ENCODE results near the gene OR51I2.

Gene OR51I2

GRCh38 chr11:5449023-5449422 lies at the start of gene OR51I2:
Gene OR51I2 (plus strand): TSS chr11:5449323. CDS start chr11:5453489, 4,166 bp downstream.
- DNase-seq: no peak

- no peak for DNase-seq
Observed at GRCh38 chr11:5405173-5405572, 44.0 kb upstream of the OR51I2 start.

GRCh38 chr11:5420993-5421392 lies 28.1 kb upstream of the OR51I2 start:
- DNase-seq: no peak

- no peak for DNase-seq
Observed at GRCh38 chr11:5421811-5422210, 27.3 kb upstream of the OR51I2 start, which contains the start of gene OR51Q1. Gene OR51Q1 (plus strand): TSS chr11:5422111. CDS start chr11:5422201, 90 bp downstream.

- no peak for DNase-seq
Observed at GRCh38 chr11:5423131-5423530, 26.0 kb upstream of the OR51I2 start.

- no peak for DNase-seq
Observed at GRCh38 chr11:5441414-5441813, 7.7 kb upstream of the OR51I2 start, which contains the start of gene OR51I1. Gene OR51I1 (minus strand): TSS chr11:5441514. CDS start chr11:5441514, 0 bp downstream.

- DNase-seq: no peak
Observed at GRCh38 chr11:5443835-5444393, 5.2 kb upstream of the OR51I2 start.

- no peak for DNase-seq
Observed at GRCh38 chr11:5449432-5449831, 309 bp downstream of the OR51I2 start.

- DNase-seq: no peak
Observed at GRCh38 chr11:5460983-5461621, 12.0 kb downstream of the OR51I2 start.

GRCh38 chr11:5467527-5467926 lies 18.4 kb downstream of the OR51I2 start:
- no peak for DNase-seq

- no peak for DNase-seq
Observed at GRCh38 chr11:5473921-5474320, 24.8 kb downstream of the OR51I2 start.

GRCh38 chr11:5476186-5476819 lies 27.2 kb downstream of the OR51I2 start:
- DNase-seq: peak; percentile 8

GRCh38 chr11:5486003-5486402 lies 36.9 kb downstream of the OR51I2 start:
- DNase-seq: no peak

- no peak for DNase-seq
Observed at GRCh38 chr11:5486421-5486820, 37.3 kb downstream of the OR51I2 start.

- no peak for DNase-seq
Observed at GRCh38 chr11:5488385-5488784, 39.3 kb downstream of the OR51I2 start, which contains the start of gene OR52D1. Gene OR52D1 (plus strand): TSS chr11:5488685. CDS start chr11:5488707, 22 bp downstream.

GRCh38 chr11:5488798-5489399 lies 39.8 kb downstream of the OR51I2 start:
- DNase-seq: no peak

GRCh38 chr11:5489576-5490357 lies 40.6 kb downstream of the OR51I2 start:
- DNase-seq: no peak

GRCh38 chr11:5499671-5500070 lies 50.5 kb downstream of the OR51I2 start:
- no peak for DNase-seq

- no peak for DNase-seq
Observed at GRCh38 chr11:5500393-5500801, 51.3 kb downstream of the OR51I2 start.

GRCh38 chr11:5504403-5504921 lies 55.3 kb downstream of the OR51I2 start:
- DNase-seq: no peak

- no peak for DNase-seq
Observed at GRCh38 chr11:5505363-5506048, 56.4 kb downstream of the OR51I2 start.
